ENCODE results near the gene HLA-B.

Gene HLA-B

DNA sequence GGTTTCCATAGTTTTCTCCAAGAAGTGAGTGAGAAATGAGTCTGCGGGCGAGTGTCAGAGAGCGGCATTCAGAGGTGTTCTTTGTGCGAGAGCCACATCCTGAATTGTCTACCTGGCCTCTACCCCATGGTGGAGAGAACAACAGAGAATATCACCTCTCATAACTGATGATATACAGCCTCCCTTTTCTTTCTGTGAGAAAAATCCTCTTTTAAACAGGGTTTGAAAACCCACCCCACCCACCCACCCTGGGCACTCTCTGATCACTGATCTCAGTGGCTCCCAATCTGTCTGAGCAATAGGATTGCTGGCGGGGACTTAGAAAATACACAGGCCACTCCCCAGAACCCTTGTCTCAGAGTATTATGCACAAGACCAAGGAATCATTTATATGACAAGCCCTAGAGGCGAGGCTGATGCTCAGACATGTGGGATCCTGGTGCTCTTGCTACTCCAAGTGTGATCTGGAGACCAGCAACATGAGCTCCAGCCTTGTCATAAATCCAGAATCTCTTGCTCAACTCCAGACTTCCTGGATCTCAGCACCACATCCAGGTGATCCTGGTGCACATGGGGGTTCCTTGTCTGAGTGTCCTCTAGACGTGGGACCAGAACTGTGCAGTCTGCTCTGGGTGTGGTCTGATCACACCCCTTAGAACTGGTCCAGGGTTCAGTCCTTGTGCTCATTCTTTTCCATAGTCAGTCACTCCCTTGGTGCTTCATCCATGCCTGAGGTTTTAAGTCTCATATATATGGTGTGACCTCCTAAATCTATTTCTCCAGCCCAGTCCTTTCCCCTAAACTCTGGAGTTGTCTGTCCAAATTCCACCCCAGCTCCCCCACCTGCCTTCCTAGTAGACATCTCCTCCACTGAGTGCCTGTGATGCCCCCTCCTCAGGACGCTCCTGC is 5.3 kb downstream of the HLA-B start:
- DNase-seq = no peak

DNA sequence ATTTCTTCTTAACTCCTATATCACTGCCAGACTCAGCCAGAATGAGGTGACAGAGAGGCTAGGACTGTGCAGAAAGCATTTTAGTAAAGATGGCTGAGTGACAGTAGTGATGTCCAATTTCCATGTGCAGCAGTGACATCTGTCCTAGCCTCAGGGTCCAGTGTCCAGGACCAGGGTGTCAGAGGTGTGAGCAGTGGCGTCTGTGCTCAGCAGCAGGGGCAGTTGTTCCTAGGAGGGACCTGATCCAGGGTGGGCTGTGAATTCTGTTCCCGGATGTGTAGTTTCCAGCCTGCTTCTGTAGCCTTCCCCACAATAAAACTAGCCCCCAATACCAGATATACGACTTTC is 6.0 kb downstream of the HLA-B start:
- no peak for DNase-seq

DNA sequence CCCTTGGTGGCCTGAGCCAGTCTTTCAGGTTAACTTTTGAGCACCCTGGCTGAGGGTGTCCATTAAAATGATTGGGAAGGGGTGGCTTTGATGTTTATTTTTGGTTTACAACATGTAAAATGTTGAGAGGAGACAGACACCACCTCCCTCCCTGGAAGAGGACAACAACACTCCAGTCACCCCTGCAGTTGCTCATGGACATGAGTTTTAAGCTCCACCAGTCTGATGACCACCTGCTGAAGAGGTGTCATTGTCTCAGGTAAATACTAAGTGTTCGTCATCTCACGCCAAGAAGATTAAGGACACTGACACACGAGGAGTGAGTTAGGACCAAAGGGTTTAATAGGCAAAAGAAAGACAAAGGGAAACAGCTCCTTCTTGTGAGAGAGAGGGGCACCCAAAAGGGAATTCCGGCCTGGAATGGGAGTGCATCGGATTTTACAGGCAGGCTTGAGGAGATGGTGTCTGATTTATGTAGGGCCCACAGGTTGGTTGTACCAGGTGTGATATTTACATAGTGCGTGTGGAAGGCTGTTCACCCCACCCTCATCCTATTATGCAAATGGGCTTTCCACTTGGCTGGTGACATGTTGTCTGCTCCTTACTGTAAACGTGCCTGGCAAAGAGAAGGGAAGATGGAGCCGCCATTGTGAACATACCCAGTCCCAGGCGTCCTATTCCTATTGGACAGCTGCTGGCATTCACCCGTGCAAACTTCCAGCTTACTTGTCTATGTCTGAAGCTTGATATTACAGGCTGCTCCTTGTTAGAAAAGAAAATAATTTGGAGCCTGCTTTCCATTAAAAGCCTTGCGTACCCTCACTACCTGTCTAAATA is 6.6 kb downstream of the HLA-B start:
- DNase-seq = no peak

DNA sequence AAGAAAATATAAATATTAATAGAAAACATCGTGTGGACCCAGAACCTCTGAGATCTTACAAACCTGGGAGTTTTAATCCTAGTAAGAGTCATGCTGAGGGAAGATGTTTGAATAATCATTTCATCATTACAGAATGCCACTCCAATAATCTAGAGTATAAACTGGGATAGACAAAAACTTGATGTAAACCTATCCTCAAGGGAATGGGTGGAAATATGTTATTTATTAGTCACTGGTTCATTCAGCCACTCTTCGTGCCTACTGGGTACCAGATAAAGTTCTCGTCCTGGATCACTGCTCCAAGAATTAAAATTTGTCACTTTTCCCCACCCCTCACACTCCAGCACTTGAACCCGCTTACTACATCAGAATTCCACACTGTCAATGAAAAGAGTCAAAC is 7.7 kb downstream of the HLA-B start:
- DNase-seq = no peak

DNA sequence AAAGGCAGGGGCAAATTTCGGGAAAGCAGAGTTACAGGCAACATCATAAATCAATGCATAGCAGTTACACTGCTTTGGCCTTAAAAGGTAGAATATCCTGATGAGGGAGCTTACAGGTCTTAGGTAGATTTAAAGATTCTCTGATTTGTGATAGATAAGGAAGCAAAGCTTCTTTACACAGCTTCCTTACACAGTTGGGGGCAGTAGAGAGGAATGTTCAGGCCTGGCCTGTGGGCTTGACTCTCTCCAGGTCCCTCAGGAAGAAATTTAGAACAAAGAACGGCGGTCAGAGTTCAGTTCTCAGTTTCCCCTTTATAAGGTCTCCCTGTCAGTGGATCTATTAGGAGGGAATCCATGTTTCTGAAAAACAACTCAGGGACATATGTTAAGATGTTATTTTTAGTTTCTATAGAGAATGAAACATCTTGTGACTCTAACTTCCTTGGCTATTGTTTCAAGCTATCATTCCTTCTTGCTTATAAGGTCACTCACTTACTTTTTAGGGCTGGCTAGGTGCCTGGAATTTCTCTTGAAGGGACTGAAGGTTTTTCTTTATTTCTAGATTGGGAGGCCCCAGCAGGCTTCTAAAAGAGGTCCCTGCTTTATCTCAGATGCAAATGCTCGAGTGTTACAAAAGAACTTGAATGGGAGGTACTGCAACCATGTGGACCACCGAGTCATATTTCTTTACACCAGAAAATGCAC is 11.8 kb downstream of the HLA-B start:
- no peak for DNase-seq

DNA sequence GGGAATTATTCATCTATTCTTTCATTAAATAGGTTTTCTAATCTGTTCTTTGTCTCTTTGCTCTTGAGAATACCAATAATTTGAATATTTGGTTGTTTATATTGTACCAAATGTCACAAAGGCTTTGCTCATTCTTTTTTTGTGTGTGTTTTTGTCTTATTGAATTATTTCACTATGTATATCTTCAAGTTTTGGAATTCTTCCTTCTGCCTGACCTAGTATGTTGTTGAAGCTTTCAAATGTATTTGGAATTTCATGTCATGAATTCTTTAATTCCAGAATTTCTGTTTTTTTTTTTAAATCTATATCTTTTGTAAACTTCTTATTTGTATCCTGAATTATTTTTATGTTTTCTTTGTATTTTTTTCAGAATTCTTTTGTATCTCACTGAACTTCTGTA is 16.8 kb downstream of the HLA-B start:
- DNase-seq = no peak

DNA sequence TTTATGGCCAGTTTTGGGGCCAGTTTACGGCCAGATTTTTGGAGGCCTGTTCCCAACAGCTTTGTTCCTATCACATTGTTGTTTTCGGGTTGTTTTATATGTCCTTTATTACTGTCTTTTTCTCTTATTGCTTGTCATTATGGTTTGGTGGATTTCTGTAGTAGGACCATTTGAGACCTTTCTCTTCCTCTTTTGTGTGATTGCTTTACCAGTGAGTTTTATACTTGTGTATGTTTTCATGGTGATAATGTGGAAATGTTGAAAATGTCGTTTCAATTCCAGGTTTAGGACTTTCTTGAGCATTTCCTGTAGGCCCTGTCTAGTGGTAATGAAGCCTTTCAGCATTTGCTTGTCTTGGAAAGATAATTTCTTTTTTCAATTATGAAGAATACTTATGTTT is 17.8 kb downstream of the HLA-B start:
- DNase-seq = no peak

DNA sequence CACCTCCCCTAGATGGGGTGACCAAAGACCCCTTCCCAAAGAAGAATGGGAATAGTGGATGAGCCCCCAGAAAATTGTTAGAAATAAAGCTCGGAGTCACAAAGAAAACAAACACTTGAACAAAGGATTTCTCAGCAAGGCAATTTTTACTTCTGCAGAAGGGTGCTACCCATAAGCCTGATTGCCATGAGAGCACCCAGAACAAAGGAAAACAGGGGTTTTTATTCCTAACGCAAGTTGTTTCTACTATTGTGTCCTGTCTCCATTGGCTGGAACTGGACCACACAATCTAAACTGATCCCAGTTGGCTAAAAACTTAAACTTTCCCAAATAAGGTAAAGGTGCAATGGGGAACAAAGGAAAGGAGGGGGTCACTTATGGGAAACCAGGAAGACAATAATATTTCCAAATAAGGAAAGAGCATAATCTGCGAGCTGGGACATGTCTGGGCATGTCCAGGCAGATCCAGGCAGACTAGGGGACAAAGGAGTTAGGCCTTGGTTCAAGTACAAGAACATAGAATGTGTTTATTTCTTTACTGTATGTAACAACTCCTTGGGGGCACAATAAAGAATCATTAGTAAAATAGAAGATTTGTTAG is 20.0 kb downstream of the HLA-B start:
- no peak for DNase-seq

DNA sequence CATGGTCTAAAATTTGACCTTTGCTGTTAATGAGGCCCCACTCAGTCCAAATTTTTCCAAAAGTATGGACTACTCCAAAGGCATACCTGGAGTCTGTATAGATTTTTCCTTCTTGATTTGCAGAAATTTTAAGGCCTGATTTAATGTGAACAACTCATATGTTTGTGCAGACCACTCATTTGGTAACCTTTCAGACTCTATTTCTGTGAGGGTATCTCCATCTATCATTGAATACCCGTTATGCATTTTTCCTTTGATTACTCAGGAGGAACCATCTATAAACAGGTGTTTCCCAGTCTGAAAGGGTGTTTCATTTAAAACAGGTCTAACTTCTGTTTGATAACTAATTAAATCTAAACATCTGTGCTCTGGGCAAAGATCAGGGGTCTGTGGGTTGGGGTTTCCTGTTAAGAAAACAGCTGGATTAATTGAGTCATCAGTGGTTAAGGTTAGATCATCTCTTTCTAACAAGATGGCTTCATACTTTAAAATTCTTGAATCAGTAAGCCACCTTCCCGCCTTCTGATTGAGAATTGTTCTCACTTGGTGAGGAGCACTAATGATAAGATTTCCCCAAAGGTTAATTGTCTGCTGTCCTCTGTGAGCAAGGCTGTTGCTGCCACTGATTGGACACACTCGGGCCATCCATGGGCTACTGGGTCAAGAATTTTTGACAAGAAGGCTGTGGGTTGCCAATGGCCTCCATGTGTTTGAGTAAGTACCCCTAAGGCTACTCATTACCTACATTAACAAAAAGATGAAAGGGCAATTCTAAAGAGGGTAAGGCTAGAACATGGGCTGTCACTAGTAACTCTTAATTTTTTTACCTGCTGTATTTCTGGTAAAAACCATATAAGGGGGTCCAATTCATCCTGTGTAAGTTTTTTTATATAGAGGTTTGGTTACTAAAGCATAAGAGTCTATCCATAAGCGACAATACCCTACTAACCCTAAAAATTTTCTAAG is 24.1 kb downstream of the HLA-B start:
- no peak for DNase-seq

DNA sequence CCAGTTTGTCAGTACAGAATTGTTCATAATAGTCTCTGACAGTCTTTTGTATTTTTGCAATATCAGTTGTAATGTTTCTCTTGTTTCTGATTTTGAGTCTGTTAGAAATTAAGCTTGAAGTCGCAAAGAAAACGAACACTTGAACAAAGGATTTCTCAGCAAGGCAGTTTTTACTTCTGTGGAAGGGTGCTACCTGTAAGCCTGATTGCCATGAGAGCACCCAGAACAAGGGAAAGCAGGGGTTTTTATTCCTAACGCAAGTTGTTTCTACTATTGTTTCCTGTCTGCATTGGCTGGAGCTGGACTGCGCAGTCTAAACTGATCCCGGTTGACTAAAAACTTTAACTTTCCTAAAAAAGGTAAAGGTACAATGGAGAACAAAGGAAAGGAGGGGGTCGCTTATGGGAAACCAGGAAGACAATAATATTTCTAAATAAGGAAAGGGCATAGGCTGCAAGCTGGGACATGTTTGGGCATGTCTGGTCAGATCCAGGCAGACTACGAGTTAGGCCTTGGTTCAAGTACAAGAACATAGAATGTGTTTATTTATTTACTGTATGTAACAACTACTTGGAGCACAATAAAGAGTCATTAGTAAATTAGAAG is 28.5 kb downstream of the HLA-B start:
- no peak for DNase-seq

DNA sequence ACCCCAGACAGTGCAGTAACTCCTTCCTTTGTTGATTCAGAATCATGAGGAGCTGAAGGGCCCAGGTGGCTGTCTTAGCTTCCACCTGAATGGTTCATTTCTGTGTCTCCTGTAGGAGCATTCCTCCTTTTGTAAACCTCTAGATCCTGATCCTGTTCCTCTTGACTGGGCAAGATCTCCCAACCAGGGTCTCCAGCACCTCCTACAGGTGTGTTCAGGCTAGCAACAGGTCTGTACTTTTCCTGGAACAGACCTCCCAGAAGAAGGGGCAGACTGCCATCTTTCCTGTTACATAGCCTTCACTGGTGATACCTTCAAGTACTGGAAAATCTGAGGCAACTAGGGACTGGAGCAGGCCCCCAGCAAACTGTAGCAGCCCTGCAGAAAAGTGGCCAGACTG is 35.2 kb downstream of the HLA-B start:
- DNase-seq = no peak

DNA sequence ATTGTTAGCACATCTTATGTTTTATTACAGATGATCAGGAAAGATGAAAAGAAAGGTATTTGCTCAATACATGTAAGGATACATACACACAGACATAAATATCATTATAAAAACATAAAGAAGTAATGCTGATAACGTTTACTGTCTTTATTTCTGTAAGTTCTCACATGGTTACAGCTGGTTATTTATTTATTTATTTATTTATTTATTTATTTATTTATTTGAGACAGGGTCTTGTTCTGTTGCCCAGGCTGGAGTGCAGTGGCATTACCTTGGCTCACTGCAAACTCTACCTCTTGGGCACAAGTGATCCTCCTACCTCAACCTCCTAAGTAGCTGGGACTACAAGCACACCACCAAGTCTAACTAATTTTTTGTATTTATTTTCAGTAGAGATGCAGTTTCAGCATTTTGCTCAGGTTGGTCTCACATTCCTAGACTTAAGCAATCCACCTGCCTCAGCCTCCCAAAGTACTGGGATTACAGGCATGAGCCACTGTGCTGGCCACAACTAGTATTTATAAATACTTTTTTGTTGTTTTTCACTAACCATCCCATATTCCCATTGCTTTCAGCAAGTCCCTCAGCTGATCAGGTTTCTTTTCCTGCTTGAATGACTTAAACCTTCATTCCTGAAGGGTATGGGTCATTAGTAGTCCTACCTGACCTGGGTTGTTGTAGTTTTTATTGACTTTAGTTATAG is 35.8 kb downstream of the HLA-B start:
- DNase-seq = no peak

DNA sequence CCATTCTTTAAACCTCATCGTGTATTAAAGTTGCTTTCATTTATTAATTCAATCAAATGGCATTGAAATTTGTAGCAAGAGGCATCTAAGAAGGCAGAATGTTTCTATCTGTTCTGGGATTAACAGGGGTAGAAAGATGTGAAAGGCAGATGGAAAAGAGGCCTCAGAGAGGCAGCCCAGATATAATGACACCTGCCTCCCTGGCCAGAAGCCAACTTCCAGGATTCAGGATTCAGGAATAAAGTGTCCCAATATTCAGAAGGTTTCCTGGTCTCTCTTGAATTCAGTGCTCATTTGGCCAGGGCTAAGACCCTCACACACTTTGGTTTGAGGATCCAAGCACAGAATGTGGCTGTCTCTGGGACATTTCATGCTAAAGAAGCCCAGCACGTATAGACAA is 39.9 kb downstream of the HLA-B start:
- peak; percentile 3 for DNase-seq

DNA sequence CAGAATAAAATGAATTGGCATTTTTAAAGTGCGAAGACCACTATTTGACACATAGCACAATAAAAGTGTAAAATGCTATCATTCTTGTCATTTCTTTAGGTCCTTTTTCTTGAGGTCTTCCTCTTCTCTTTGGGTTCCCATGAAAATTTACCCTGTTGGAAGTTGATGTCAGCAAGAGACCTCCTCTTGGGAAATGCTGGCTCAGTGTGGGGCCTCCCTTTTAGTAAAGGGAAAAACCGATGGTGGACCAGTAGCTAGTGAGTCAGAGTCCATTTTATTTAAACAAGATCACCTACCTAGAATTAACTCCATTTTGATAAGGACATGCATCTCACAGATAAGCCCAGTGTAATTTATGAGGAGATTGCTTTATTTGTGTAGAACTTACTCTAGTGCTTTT is 47.3 kb downstream of the HLA-B start:
- DNase-seq = no peak

DNA sequence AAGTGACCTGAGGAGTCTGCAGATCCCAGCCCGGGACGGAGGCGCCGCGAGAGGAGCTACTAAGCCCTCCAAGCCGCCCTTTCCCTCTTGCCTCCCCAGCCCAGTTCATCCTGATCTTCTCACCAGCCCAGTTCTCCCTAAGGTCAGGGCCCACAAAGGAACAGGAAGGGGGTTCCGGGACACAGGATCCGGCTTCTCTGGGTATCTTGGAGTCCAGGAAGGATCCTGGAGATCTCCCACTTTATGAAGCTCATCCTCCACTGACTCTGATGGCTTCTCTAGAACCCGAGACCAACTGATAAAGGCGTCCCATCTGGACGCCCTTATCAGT is 48.2 kb downstream of the HLA-B start:
- DNase-seq = no peak

DNA sequence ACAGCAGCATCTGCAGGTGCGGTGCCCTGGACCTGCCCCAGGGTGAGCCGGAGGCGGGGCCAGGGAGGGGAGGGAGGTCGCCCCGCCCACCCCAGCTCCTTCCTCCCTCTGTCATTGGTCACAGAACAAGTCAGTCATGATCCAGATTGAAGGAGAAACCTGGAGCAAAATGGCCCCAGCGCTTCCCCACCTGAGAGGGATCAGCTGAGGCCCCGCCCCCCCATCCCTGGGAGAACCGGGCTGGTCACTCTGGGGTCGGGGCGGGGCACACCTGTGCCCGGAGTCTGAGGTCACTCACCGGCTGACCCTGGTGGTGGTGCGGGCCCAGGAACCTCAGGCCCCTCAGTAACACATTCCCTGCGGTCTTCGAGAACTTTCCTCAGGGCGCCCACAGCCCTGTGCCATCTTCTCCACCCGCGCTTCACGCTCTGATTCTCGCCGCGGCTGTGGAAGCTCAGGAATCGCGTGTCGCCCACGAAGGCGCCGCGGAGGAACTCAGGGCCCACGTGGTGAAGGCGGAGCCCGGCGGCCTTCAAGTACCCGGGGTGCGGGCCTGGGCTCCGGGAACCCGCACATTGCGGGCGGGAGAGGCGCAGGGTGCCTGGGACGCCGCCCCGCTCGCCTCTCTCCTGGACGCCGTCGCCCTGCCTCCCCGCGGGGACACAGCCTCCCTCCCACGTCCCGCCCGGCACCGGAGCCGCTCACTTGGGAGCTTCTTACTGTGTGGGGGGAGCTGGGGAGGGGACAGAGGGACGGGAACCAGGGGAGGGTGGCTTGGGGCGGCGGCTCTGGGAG is 48.7 kb downstream of the HLA-B start:
- DNase-seq = no peak

DNA sequence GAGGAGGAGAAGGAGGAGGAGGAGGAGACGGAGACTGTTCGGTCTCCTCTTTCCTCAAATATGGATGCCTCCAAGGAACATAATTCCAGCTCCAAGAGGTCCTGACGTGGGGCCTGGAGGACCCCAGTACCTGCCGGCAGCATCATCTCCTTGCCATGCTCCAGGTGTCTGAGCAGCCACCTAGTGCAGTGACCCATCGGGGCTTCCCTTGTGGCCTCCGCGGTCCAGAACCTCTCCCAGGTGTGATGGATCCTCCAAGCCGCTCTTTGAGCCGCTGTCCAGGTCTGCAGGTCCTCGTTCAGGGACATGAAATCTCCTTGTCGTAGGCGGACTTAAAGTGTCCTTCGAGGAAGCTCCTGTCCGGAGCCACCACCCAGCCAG is 49.3 kb downstream of the HLA-B start:
- no peak for DNase-seq

DNA sequence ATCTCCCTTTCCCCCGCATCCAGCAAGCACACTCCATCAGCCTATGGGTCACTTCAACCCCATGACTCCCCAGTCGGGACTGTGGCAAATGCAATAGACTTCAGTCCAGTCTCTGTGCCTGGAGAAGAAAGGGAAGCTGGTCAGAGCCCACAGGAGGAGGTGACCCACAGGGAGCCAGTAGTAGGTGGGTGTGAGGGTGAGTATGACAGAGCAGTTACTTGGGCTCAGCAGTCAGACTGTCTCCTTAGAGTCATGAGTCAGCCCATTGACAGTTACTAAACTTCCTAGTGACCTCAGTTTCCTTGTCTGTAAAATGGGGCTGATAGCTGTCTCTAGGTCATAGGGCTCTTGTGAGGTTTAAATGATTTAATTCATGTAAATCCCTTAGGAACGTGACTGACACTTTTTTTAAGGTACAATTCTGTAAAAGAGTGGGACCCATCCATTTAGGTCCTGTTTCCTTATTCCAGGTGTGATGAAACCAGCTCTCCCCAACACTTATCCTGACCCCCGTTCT is 51.2 kb downstream of the HLA-B start:
- no peak for DNase-seq

DNA sequence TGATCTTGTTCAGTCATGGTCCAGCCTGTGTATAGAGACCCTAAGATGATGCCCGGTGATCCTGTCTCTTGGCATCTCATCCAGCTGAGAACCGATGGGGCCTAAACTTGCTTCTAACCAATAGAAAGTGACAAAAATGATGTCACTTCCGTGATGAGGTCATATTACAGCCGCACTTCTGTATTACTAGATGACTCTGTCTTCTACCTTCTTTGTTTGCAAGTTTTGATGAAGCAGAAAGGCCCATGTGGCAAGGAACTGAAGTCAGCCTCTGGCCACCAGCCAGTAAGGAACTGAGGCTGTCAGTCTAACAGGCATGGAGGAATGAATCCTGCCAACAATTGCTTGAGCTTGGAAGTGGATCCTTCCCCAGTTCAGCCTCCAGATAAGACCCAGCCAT is 52.3 kb downstream of the HLA-B start:
- DNase-seq = no peak
